Prostate gland (tissue), 2 donors: ENCODE measurements around the gene IFNLR1.

ENCODE experiments used
- POLR2A ChIP-seq: fragments of 450-650 bp; IDR thresholded peaks from one replicate; pipeline ENCODE4 v1.6.1; 2016; ENCODE audit warnings: antibody characterized with exemption, mild to moderate bottlenecking
- POLR2AphosphoS5 ChIP-seq: sonication (generic); formaldehyde crosslinking; IDR thresholded peaks from one replicate; pipeline ENCODE4 v1.6.1; 2017; ENCODE audit warnings: antibody characterized with exemption
- TF ChIP-seq, protein P1 (sequence below), 4 experiments: fragments of 200-600 bp in 2 of 4; fragments of 450-650 bp in 2 of 4; sonication (generic) in 2 of 4; IDR thresholded peaks; 1 replicate in 3 of 4; 2 replicates in 1 of 4; pipeline ENCODE4 v1.5.1; 2016 to 2019; ENCODE audit warnings: antibody characterized with exemption in 4 of 4, mild to moderate bottlenecking in 2 of 4, moderate library complexity in 2 of 4

DNA sequence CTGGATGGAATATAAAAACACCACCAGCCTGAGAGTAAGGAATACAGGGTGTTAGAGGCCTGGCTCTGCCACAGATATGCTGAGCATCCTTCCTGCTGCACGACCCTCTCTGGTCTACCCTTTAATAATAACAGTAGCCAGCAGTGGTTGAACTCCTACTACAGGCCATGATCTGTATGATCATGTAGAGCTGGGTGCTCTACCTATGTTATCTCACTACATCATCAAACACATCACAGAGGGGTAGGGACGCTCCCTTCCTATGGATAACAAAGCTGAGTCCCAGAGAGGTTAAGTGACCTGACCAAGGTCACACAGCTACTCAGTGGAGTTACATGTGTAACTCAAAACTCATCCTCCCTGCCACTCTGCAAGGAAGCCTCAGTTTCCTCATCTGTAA lies 62.1 kb downstream of the IFNLR1 start:
- TF ChIP-seq, protein P1, sequence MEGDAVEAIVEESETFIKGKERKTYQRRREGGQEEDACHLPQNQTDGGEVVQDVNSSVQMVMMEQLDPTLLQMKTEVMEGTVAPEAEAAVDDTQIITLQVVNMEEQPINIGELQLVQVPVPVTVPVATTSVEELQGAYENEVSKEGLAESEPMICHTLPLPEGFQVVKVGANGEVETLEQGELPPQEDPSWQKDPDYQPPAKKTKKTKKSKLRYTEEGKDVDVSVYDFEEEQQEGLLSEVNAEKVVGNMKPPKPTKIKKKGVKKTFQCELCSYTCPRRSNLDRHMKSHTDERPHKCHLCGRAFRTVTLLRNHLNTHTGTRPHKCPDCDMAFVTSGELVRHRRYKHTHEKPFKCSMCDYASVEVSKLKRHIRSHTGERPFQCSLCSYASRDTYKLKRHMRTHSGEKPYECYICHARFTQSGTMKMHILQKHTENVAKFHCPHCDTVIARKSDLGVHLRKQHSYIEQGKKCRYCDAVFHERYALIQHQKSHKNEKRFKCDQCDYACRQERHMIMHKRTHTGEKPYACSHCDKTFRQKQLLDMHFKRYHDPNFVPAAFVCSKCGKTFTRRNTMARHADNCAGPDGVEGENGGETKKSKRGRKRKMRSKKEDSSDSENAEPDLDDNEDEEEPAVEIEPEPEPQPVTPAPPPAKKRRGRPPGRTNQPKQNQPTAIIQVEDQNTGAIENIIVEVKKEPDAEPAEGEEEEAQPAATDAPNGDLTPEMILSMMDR (IDR thresholded peaks at IDR 0.05) = no peak
- TF ChIP-seq POLR2AphosphoS5 (no peak), POLR2A (no peak)
